IgD-negative memory B cell (primary cell): ENCODE data around the gene PRKN. TPM values are rescaled to one million over a fixed set of nuclear protein-coding genes. Genes with fewer than 3 reads are reported as not detected.
"Not testable (repeated sequence)": the region's sequence is repeated elsewhere in the genome, so short reads cannot be mapped to it uniquely, and the experiment has no call there.

ENCODE experiments used
- H3K27ac Mint-ChIP-seq, 3 donors: one replicate each; pipeline ENCODE4 v1.8.0; 2020 to 2022; ENCODE audit warnings: mild to moderate bottlenecking in 3 of 3, mixed read lengths in 3 of 3, moderate library complexity in 1 of 3
- H3K27me3 Mint-ChIP-seq: one replicate; pipeline ENCODE4 v1.8.0; 2021; ENCODE audit warnings: mixed read lengths
- H3K36me3 Mint-ChIP-seq: one replicate; pipeline ENCODE4 v1.8.0; 2020; ENCODE audit warnings: mild to moderate bottlenecking, mixed read lengths
- H3K4me1 Mint-ChIP-seq, 3 donors: one replicate each; pipeline ENCODE4 v1.8.0; 2020 to 2022; ENCODE audit warnings: mixed read lengths in 3 of 3, mild to moderate bottlenecking in 1 of 3
- H3K4me3 Mint-ChIP-seq, 4 donors: one replicate each; pipeline ENCODE4 v1.8.0; 2020 to 2022; ENCODE audit warnings: mild to moderate bottlenecking in 4 of 4, mixed read lengths in 4 of 4, moderate library complexity in 3 of 4
- H3K9me3 Mint-ChIP-seq, 3 donors: one replicate each; pipeline ENCODE4 v1.8.0; 2020 to 2021; ENCODE audit warnings: mixed read lengths in 3 of 3, mild to moderate bottlenecking in 1 of 3
- polyA plus RNA-seq: library from polyadenylated mRNA; unstranded; fragments of 300-500 nt; fragmentation: Illumina TruSeq; gene quantifications from one replicate; pipeline ENCODE4 v1.2.3, GENCODE V29; 2021

Gene PRKN
- polyA plus RNA-seq, 1 donor from 2014 or later = 0.55 TPM

- no peaks in the 10 kb centered on the region for H3K27me3 Mint-ChIP-seq
- no peak overlapping the region for H3K27ac Mint-ChIP-seq
- H3K9me3 Mint-ChIP-seq = peaks cover 0 to 5% (median 0%) of the 10 kb centered on the region in 3 donors
- H3K4me1 Mint-ChIP-seq = no peaks in the 10 kb centered on the region
- H3K36me3 Mint-ChIP-seq = no peaks in the 10 kb centered on the region
- H3K4me3 Mint-ChIP-seq = no peak overlapping the region
Measured at GRCh38 chr6:161918628-161919205, 808.8 kb downstream of the PRKN start.

- Mint-ChIP-seq H3K36me3 (no peaks in the 10 kb centered on the region), H3K27ac (no peak overlapping the region), H3K4me1 (no peaks in the 10 kb centered on the region), H3K4me3 (no peak overlapping the region), H3K27me3 (no peaks in the 10 kb centered on the region), H3K9me3 (peaks cover 0 to 5% (median 0%) of the 10 kb centered on the region in 3 donors)
Measured at GRCh38 chr6:161918109-161918531, 809.4 kb downstream of the PRKN start.

GRCh38 chr6:161917645-161918044, 809.9 kb downstream of the PRKN start:
- H3K4me1 Mint-ChIP-seq = no peaks in the 10 kb centered on the region
- peaks cover 0 to 5% (median 0%) of the 10 kb centered on the region in 3 donors for H3K9me3 Mint-ChIP-seq

GRCh38 chr6:161915456-161915964, 812.1 kb downstream of the PRKN start:
- no peak overlapping the region for H3K4me3 Mint-ChIP-seq
- H3K9me3 Mint-ChIP-seq = peaks cover 0 to 5% (median 2%) of the 10 kb centered on the region in 3 donors
- no peaks in the 10 kb centered on the region for H3K4me1 Mint-ChIP-seq
- no peaks in the 10 kb centered on the region for H3K27me3 Mint-ChIP-seq
- H3K27ac Mint-ChIP-seq = no peak overlapping the region
- no peaks in the 10 kb centered on the region for H3K36me3 Mint-ChIP-seq

More at GRCh38 chr6:161917645-161918044, 809.9 kb downstream of the PRKN start:
- H3K4me3 Mint-ChIP-seq = no peak overlapping the region
- no peaks in the 10 kb centered on the region for H3K27me3 Mint-ChIP-seq
- no peaks in the 10 kb centered on the region for H3K36me3 Mint-ChIP-seq
- no peak overlapping the region for H3K27ac Mint-ChIP-seq

GRCh38 chr6:161908872-161909271, 818.7 kb downstream of the PRKN start:
- no peaks in the 10 kb centered on the region for H3K27me3 Mint-ChIP-seq
- no peak overlapping the region for H3K4me3 Mint-ChIP-seq
- no peaks in the 10 kb centered on the region for H3K4me1 Mint-ChIP-seq
- peaks cover 0 to 4% (median 0%) of the 10 kb centered on the region in 3 donors for H3K9me3 Mint-ChIP-seq
- no peak overlapping the region for H3K27ac Mint-ChIP-seq
- no peaks in the 10 kb centered on the region for H3K36me3 Mint-ChIP-seq

- Mint-ChIP-seq H3K36me3 (peaks cover under 1% of the 10 kb centered on the region), H3K27ac (no peak overlapping the region)
Measured at GRCh38 chr6:161906571-161906970, 821.0 kb downstream of the PRKN start.

GRCh38 chr6:161903584-161904212, 823.9 kb downstream of the PRKN start:
- H3K4me3 Mint-ChIP-seq = no peak overlapping the region
- H3K27ac Mint-ChIP-seq = no peak overlapping the region
- no peaks in the 10 kb centered on the region for H3K27me3 Mint-ChIP-seq
- peaks cover 1% of the 10 kb centered on the region for H3K36me3 Mint-ChIP-seq
- no peaks in the 10 kb centered on the region for H3K4me1 Mint-ChIP-seq
- no peaks in the 10 kb centered on the region for H3K9me3 Mint-ChIP-seq

More at GRCh38 chr6:161906571-161906970, 821.0 kb downstream of the PRKN start:
- H3K4me1 Mint-ChIP-seq = no peaks in the 10 kb centered on the region
- H3K9me3 Mint-ChIP-seq = peaks cover 0 to 2% (median 0%) of the 10 kb centered on the region in 3 donors
- H3K27me3 Mint-ChIP-seq = no peaks in the 10 kb centered on the region
- no peak overlapping the region for H3K4me3 Mint-ChIP-seq

GRCh38 chr6:161901740-161902426, 825.7 kb downstream of the PRKN start:
- Mint-ChIP-seq H3K4me3 (no peak overlapping the region), H3K9me3 (no peaks in the 10 kb centered on the region), H3K4me1 (no peaks in the 10 kb centered on the region), H3K27me3 (no peaks in the 10 kb centered on the region), H3K27ac (no peak overlapping the region), H3K36me3 (peaks cover 1% of the 10 kb centered on the region)

- no peak overlapping the region for H3K4me3 Mint-ChIP-seq
- H3K4me1 Mint-ChIP-seq = no peaks in the 10 kb centered on the region
- no peaks in the 10 kb centered on the region for H3K27me3 Mint-ChIP-seq
- H3K9me3 Mint-ChIP-seq = no peaks in the 10 kb centered on the region
- H3K27ac Mint-ChIP-seq = no peak overlapping the region
- H3K36me3 Mint-ChIP-seq = no peaks in the 10 kb centered on the region
Measured at GRCh38 chr6:161894436-161894835, 833.1 kb downstream of the PRKN start.

- Mint-ChIP-seq H3K27ac (no peak overlapping the region), H3K9me3 (no peaks in the 10 kb centered on the region), H3K36me3 (no peaks in the 10 kb centered on the region), H3K4me3 (no peak overlapping the region), H3K4me1 (no peaks in the 10 kb centered on the region), H3K27me3 (no peaks in the 10 kb centered on the region)
Measured at GRCh38 chr6:161891542-161891941, 836.0 kb downstream of the PRKN start.

GRCh38 chr6:161890832-161891297, 836.7 kb downstream of the PRKN start:
- H3K27ac Mint-ChIP-seq = peak overlapping the region in 1 of 3 donors; percentile 16
- no peaks in the 10 kb centered on the region for H3K36me3 Mint-ChIP-seq
- no peaks in the 10 kb centered on the region for H3K4me1 Mint-ChIP-seq
- H3K27me3 Mint-ChIP-seq = no peaks in the 10 kb centered on the region
- no peaks in the 10 kb centered on the region for H3K9me3 Mint-ChIP-seq
- no peak overlapping the region for H3K4me3 Mint-ChIP-seq

GRCh38 chr6:161890133-161890831, 837.3 kb downstream of the PRKN start:
- Mint-ChIP-seq H3K27me3 (no peaks in the 10 kb centered on the region), H3K9me3 (no peaks in the 10 kb centered on the region), H3K27ac (peak overlapping the region in 1 of 3 donors; percentile 17), H3K36me3 (no peaks in the 10 kb centered on the region), H3K4me1 (no peaks in the 10 kb centered on the region), H3K4me3 (no peak overlapping the region)

GRCh38 chr6:161889324-161889723, 838.2 kb downstream of the PRKN start:
- H3K9me3 Mint-ChIP-seq = no peaks in the 10 kb centered on the region
- H3K27ac Mint-ChIP-seq = no peak overlapping the region
- no peaks in the 10 kb centered on the region for H3K27me3 Mint-ChIP-seq
- H3K4me1 Mint-ChIP-seq = no peaks in the 10 kb centered on the region
- no peaks in the 10 kb centered on the region for H3K36me3 Mint-ChIP-seq
- H3K4me3 Mint-ChIP-seq = no peak overlapping the region

GRCh38 chr6:161886545-161886944, 841.0 kb downstream of the PRKN start:
- not testable (repeated sequence) for H3K27me3 Mint-ChIP-seq, H3K27ac Mint-ChIP-seq, H3K4me1 Mint-ChIP-seq

GRCh38 chr6:161884782-161885181, 842.8 kb downstream of the PRKN start:
- Mint-ChIP-seq H3K4me1 (no peaks in the 10 kb centered on the region), H3K9me3 (no peaks in the 10 kb centered on the region), H3K27ac (no peak overlapping the region), H3K27me3 (no peaks in the 10 kb centered on the region), H3K4me3 (no peak overlapping the region), H3K36me3 (no peaks in the 10 kb centered on the region)

More at GRCh38 chr6:161886545-161886944, 841.0 kb downstream of the PRKN start:
- H3K9me3 Mint-ChIP-seq, H3K4me3 Mint-ChIP-seq, H3K36me3 Mint-ChIP-seq: not testable (repeated sequence)
